HepG2 (cell line): ENCODE measurements around the gene CD177. TPM values are rescaled to one million over a fixed set of nuclear protein-coding genes. Genes with fewer than 3 reads are reported as not detected.

Experiments
- ATAC-seq: fragments of 200-7000 bp; cut with Tn5 transposase; 3 replicates; pipeline ENCODE4 v1.9.1; 2020; ENCODE audit warnings: mild to moderate bottlenecking, moderate library complexity
- BruUV-seq: library from RNA; stranded (reverse); fragments of 400-500 nt; replicated peaks from 2 replicates; lab custom pipeline; 2021; lab: Mats Ljungman, UMichigan
- CTCF ChIA-PET: fragments of 300-600 bp; formaldehyde crosslinking; extraction: SDS; loops from one replicate; lab custom pipeline; 2021; ENCODE audit warnings: low total read pairs, inconsistent platforms, low intra/inter-chr PET ratio; lab: Yijun Ruan, JAX
- POLR2A ChIA-PET: fragments of 350-600 bp; sonication (Branson Sonifier 250); formaldehyde crosslinking; loops from one replicate; lab custom pipeline; 2020; ENCODE audit warnings: antibody characterized with exemption, inconsistent platforms; lab: Yijun Ruan, JAX
- DNase-seq: peaks from one replicate; pipeline ENCODE4 v3.0.0-alpha.2; 2015; ENCODE audit warnings: low spot score
- FAIRE-seq: peaks from 3 replicates; lab custom pipeline; 2011; peaks lifted over from hg19 to GRCh38; lab: Jason Lieb, UNC
- H2AFZ ChIP-seq: one replicate; pipeline ENCODE4 v1.6.1; 2011; ENCODE audit warnings: low read length, inconsistent platforms
- H3K27ac ChIP-seq: fragments of 300-600 bp; 3 replicates; pipeline ENCODE4 v1.8.0; 2011; ENCODE audit warnings: mixed run types, mild to moderate bottlenecking, mixed read lengths, low read length, inconsistent platforms; ENCODE audit not compliant: insufficient read depth; ENCODE audit errors: extremely low read length
- H3K27me3 ChIP-seq, 2 experiments: fragments of 200-600 bp in 1 of 2; 2 replicates in 1 of 2; 3 replicates in 1 of 2; pipeline versions ENCODE4 v1.6.0 to v1.8.0; 2011; ENCODE audit warnings: low read length in 2 of 2, mild to moderate bottlenecking in 2 of 2, moderate library complexity in 2 of 2, inconsistent platforms in 1 of 2; ENCODE audit not compliant: insufficient read depth in 2 of 2, control insufficient read depth in 1 of 2
- H3K36me3 ChIP-seq, 2 experiments: fragments of 200-600 bp in 1 of 2; replicated peaks in 1 of 2; 2 replicates in 1 of 2; 3 replicates in 1 of 2; pipeline versions ENCODE4 v1.5.1 to v1.8.0; 2011; ENCODE audit warnings: low read length in 2 of 2, inconsistent platforms in 1 of 2; ENCODE audit not compliant: insufficient read depth in 2 of 2, control insufficient read depth in 1 of 2
- H3K4me1 ChIP-seq: 2 replicates; pipeline ENCODE4 v1.5.1; 2012; ENCODE audit warnings: low read length, inconsistent platforms; ENCODE audit not compliant: insufficient read depth
- H3K4me2 ChIP-seq: 2 replicates; pipeline ENCODE4 v1.6.0; 2011; ENCODE audit warnings: low read depth, low read length, inconsistent platforms
- H3K4me3 ChIP-seq, 3 experiments: fragments of 200-600 bp in 1 of 3; sonication (generic), shearing (Covaris generic) in 1 of 3; replicated peaks in 1 of 3; 2 replicates each; pipeline ENCODE4 v1.5.1; 2011 to 2016; ENCODE audit warnings: low read length in 3 of 3, inconsistent platforms in 2 of 3, low read depth in 2 of 3, mild to moderate bottlenecking in 2 of 3, control low read depth in 1 of 3, mixed read lengths in 1 of 3; ENCODE audit not compliant: insufficient read depth in 1 of 3
- H3K79me2 ChIP-seq: one replicate; pipeline ENCODE4 v1.6.1; 2011; ENCODE audit warnings: low read length, inconsistent platforms; ENCODE audit not compliant: insufficient read depth
- H3K9ac ChIP-seq: 2 replicates; pipeline ENCODE4 v1.6.0; 2011; ENCODE audit warnings: mild to moderate bottlenecking, low read depth, low read length, inconsistent platforms; ENCODE audit not compliant: insufficient read depth
- H3K9me3 ChIP-seq: 2 replicates; pipeline ENCODE4 v1.5.1; 2012; ENCODE audit warnings: mild to moderate bottlenecking, low read length
- H4K20me1 ChIP-seq: 2 replicates; pipeline ENCODE4 v1.6.0; 2011; ENCODE audit warnings: inconsistent platforms, mild to moderate bottlenecking, low read length, moderate library complexity; ENCODE audit not compliant: insufficient read depth
- ARID5B ChIP-seq: IDR thresholded peaks from 2 replicates; pipeline ENCODE4 v1.4.0; 2020; ENCODE audit warnings: mild to moderate bottlenecking, missing genetic modification reagents
- ZNF230 ChIP-seq: sonication (generic); formaldehyde crosslinking; IDR thresholded peaks from 2 replicates; pipeline ENCODE4 v1.4.0; 2020; ENCODE audit warnings: mild to moderate bottlenecking, missing genetic modification reagents
- WGBS: methylation state at CpG from one replicate; pipeline ENCODE4 v1.1.6; 2017; ENCODE audit warnings: low lambda C conversion rate; 5-methylcytosine and 5-hydroxymethylcytosine counted together
- in situ Hi-C: cut with HindIII; loops from 2 replicates; pipeline ENCODE4 v1.10.0; 2017; ENCODE audit warnings: low pct_unique_long_range_greater_than_20kb; ENCODE audit not compliant: extremely low pct_ligation_motif_present
- intact Hi-C: fragments of 100-400 bp; cut with micrococcal nuclease; formaldehyde crosslinking; loops from one replicate; pipeline ENCODE4 v1.10.0; 2022; ENCODE audit not compliant: unreplicated experiment
- polyA plus RNA-seq, 8 experiments: library from polyadenylated mRNA; depleted of rRNA in 3 of 8; stranded (reverse) in 7 of 8; unstranded in 1 of 8; fragments of >200 nt; fragmentation: Illumina TruSeq in 4 of 8; extraction: Trizol in 4 of 8; gene quantifications; 2 replicates each; pipeline versions ENCODE4 v1.2.1 to v1.2.3, GENCODE V29; 2011 to 2016; ENCODE audit warnings: low read depth in 4 of 8, missing spikeins in 1 of 8, mixed read lengths in 1 of 8; ENCODE audit not compliant: insufficient read depth in 1 of 8
- total RNA-seq, 5 experiments: library from RNA; depleted of rRNA; stranded (reverse); fragments of >200 nt; fragmentation: Illumina TruSeq; extraction: Trizol; gene quantifications; 2 replicates each; pipeline ENCODE4 v1.2.3, GENCODE V29; 2016; ENCODE audit warnings: low read depth in 1 of 5

CD177 gene
- total and polyA plus RNA-seq, 2 of the 13 experiments (the other 11 are each of a cell fraction or from before 2014, with no cell fraction given): not detected

DNA sequence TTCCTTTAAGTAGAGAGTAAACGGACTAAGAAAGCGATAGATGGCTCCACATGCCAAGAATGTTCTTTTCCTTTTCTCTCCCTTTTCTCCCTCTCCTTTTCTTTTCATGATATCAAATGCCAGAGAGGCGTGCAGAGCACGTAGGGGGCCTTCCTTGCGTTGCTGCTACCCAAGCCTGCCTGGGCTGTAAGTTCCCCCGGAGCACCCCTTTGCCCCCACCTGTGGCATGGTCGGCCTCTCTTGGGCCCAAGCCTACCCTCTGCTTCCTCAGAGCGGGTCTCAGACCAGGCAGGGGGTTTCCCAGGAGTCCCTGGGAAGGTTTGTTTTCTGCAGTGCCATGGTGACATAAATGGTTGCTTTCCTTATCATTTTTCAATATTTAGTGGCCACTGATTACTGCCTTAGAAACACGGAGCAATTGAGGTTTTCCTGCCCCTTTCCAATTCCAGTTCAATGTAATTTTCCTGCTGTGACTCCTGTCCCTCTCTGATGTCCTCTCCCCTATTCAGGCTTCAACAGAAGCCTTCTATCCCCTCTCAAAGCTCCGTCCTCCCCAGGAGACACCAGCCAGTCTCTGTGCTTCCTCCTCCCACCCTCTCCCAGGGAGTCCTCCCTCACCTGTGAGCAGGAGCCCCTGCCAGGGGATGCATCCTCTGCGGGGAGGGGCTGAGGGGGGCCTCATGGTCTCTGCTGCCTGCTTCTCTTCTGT lies 22.6 kb upstream of the CD177 start:
- ChIA-PET POLR2A (no interaction called here), CTCF (no interaction called here)
- FAIRE-seq: no peak

More for the DNA sequence above, 22.6 kb upstream of the CD177 start:
- 26% methylated on average over 11 of the region's 11 CpGs for WGBS
- BruUV-seq: no TSS peak
- Histone ChIP-seq H3K27me3 (peaks cover 4 to 17% of the 10 kb centered on the region in 2 experiments; a peak in 2 of 5 replicates), H3K4me3 (no peak overlapping the region), H3K79me2 (no peaks in the 10 kb centered on the region), H3K27ac (no peak overlapping the region), H4K20me1 (no peaks in the 10 kb centered on the region), H3K9ac (no peak overlapping the region), H2AFZ (no peak overlapping the region), H3K9me3 (no peaks in the 10 kb centered on the region), H3K36me3 (no peaks in the 10 kb centered on the region), H3K4me1 (no peaks in the 10 kb centered on the region), H3K4me2 (no peak overlapping the region)
- in situ Hi-C loops: no loop called here
- DNase-seq (no peak), ATAC-seq (no peak)
- intact Hi-C loops: no loop called here
- no peak for TF ChIP-seq ARID5B (CRISPR knock-in tag)
- TF ChIP-seq ZNF230 (CRISPR knock-in tag): no peak
